AG09319 (cell line): ENCODE data around the gene ILDR2.

ENCODE experiments used
- DNase-seq: peaks from one replicate; pipeline ENCODE4 v3.0.0-alpha.2; 2010; ENCODE audit warnings: low read depth; ENCODE audit errors: extremely low read depth
- TF ChIP-seq, protein P1 (sequence below): IDR thresholded peaks from 2 replicates; pipeline ENCODE4 v1.5.1; 2011; ENCODE audit warnings: low read depth, mild to moderate bottlenecking, inconsistent platforms, low read length, moderate library complexity

Gene ILDR2

GRCh38 chr1:166980818-166981217 is 5.5 kb upstream of the ILDR2 start:
- no peak for DNase-seq
- TF ChIP-seq, protein P1, sequence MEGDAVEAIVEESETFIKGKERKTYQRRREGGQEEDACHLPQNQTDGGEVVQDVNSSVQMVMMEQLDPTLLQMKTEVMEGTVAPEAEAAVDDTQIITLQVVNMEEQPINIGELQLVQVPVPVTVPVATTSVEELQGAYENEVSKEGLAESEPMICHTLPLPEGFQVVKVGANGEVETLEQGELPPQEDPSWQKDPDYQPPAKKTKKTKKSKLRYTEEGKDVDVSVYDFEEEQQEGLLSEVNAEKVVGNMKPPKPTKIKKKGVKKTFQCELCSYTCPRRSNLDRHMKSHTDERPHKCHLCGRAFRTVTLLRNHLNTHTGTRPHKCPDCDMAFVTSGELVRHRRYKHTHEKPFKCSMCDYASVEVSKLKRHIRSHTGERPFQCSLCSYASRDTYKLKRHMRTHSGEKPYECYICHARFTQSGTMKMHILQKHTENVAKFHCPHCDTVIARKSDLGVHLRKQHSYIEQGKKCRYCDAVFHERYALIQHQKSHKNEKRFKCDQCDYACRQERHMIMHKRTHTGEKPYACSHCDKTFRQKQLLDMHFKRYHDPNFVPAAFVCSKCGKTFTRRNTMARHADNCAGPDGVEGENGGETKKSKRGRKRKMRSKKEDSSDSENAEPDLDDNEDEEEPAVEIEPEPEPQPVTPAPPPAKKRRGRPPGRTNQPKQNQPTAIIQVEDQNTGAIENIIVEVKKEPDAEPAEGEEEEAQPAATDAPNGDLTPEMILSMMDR: no peak

GRCh38 chr1:166980383-166980782 is 5.0 kb upstream of the ILDR2 start:
- DNase-seq: no peak
- TF ChIP-seq, protein P1: no peak

- TF ChIP-seq, protein P1: no peak
- DNase-seq: no peak
These were observed 3.5 kb upstream of the ILDR2 start for GRCh38 chr1:166978821-166979220.

DNA sequence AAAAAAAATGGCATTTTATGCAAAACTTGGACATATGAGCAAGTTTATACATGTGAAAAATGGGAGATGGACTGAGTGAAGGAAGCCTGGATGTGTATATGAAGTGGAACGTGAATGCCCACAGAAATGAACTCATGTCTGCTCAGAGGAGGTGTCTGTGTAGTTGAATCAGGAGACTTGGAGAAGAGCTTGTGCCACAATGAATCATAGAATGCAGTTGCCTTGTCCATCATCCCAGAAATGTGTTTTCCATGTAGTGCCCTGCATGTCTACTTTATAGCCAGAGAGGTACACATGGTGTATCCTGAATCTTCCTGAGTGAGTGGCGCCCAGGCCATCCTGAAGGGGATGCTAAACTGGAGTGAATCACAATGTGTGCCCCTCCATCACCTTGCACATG is 2.6 kb upstream of the ILDR2 start:
- no peak for DNase-seq
- TF ChIP-seq, protein P1: no peak

GRCh38 chr1:166974647-166975345 is 544 bp downstream of the ILDR2 start:
- TF ChIP-seq, protein P1: no peak
- DNase-seq: no peak

- TF ChIP-seq, protein P1: no peak
These were observed 2.5 kb downstream of the ILDR2 start for GRCh38 chr1:166972826-166973225.

GRCh38 chr1:166972193-166972592 is 3.1 kb downstream of the ILDR2 start:
- TF ChIP-seq, protein P1: no peak
- DNase-seq: no peak

More at GRCh38 chr1:166972826-166973225, 2.5 kb downstream of the ILDR2 start:
- DNase-seq: no peak
